GOT3 (cell line): Measurements from ENCODE around the gene EPRS1.
"Not testable (repeated sequence)": the region's sequence is repeated elsewhere in the genome, so short reads cannot be mapped to it uniquely, and the experiment has no call there.

Experiments used
- DNase-seq: peaks from one replicate; lab custom pipeline; 2025; ENCODE audit warnings: mixed read lengths; lab: John Stamatoyannopoulos, UW

Gene EPRS1

GRCh38 chr1:220046052-220046930 lies at the start of gene EPRS1:
TSS of gene EPRS1 (minus strand) at chr1:220046505. CDS start at chr1:220046388, 117 bp downstream.
- peak; percentile 85 for DNase-seq

GRCh38 chr1:220094016-220094911 lies 48.0 kb upstream of the EPRS1 start, which contains the start of gene IARS2:
TSS of gene IARS2 (plus strand) at chr1:220094132. CDS start at chr1:220094217, 85 bp downstream.
- DNase-seq = peak; percentile 73

GRCh38 chr1:220093361-220094015 lies 47.2 kb upstream of the EPRS1 start:
- DNase-seq = no peak

- no peak for DNase-seq
Measured at GRCh38 chr1:220092694-220093093, 46.4 kb upstream of the EPRS1 start.

GRCh38 chr1:220089650-220090556 lies 43.6 kb upstream of the EPRS1 start, which contains the start of gene BPNT1:
TSS of gene BPNT1 (minus strand) at chr1:220089788. CDS start at chr1:220079846, 9,942 bp downstream.
- peak; percentile 53 for DNase-seq

GRCh38 chr1:220086261-220086686 lies 40.0 kb upstream of the EPRS1 start:
- DNase-seq = not testable (repeated sequence)

- no peak for DNase-seq
Measured at GRCh38 chr1:220084460-220084859, 38.2 kb upstream of the EPRS1 start.

GRCh38 chr1:220077887-220078286 lies 31.6 kb upstream of the EPRS1 start:
- DNase-seq = no peak

- DNase-seq = no peak
Measured at GRCh38 chr1:220076861-220077762, 30.8 kb upstream of the EPRS1 start.

- DNase-seq = no peak
Measured at GRCh38 chr1:220067269-220068204, 21.2 kb upstream of the EPRS1 start.

- no peak for DNase-seq
Measured at GRCh38 chr1:220062629-220063028, 16.3 kb upstream of the EPRS1 start.

- no peak for DNase-seq
Measured at GRCh38 chr1:220060876-220061275, 14.6 kb upstream of the EPRS1 start.

- DNase-seq = no peak
Measured at GRCh38 chr1:220056374-220056773, 10.1 kb upstream of the EPRS1 start.

- DNase-seq = no peak
Measured at GRCh38 chr1:220045356-220046051, 801 bp downstream of the EPRS1 start.

GRCh38 chr1:220044678-220045355 lies 1.5 kb downstream of the EPRS1 start:
- no peak for DNase-seq

GRCh38 chr1:220043646-220044045 lies 2.7 kb downstream of the EPRS1 start:
- no peak for DNase-seq

GRCh38 chr1:220040028-220040596 lies 6.2 kb downstream of the EPRS1 start:
- DNase-seq = no peak
